Kidney (tissue), 14 donors: ENCODE results near the gene ABCA12. TPM values are rescaled to one million over a fixed set of nuclear protein-coding genes. Genes with fewer than 3 reads are reported as not detected.

Source experiments
- DNase-seq, 5 donors: peaks; one replicate each; pipeline ENCODE4 v3.0.0-alpha.2; 2013 to 2020
- FAIRE-seq: peaks from 2 replicates; lab custom pipeline; 2012; peaks lifted over from hg19 to GRCh38; lab: Jason Lieb, UNC
- H3K27ac ChIP-seq, 2 donors: one replicate each; pipeline ENCODE4 v1.7.0; 2013; ENCODE audit warnings: low read depth in 2 of 2, low read length in 2 of 2, inconsistent platforms in 1 of 2
- H3K27me3 ChIP-seq: one replicate; pipeline ENCODE4 v1.7.1; 2013; ENCODE audit warnings: low read length, inconsistent platforms; ENCODE audit not compliant: control insufficient read depth, insufficient read depth
- H3K36me3 ChIP-seq, 3 donors: one replicate each; pipeline versions ENCODE4 v1.7.0 to v1.7.1; 2013; ENCODE audit warnings: low read length in 3 of 3, control low read depth in 1 of 3, inconsistent platforms in 1 of 3; ENCODE audit not compliant: insufficient read depth in 3 of 3, control insufficient read depth in 2 of 3
- H3K4me1 ChIP-seq, 3 donors: one replicate each; pipeline versions ENCODE4 v1.7.0 to v1.7.1; 2013; ENCODE audit warnings: low read length in 3 of 3, inconsistent platforms in 1 of 3, low read depth in 1 of 3; ENCODE audit not compliant: control insufficient read depth in 2 of 3, insufficient read depth in 2 of 3
- H3K4me3 ChIP-seq, 3 donors: one replicate each; pipeline versions ENCODE4 v1.7.0 to v1.8.1; 2013; ENCODE audit warnings: low read length in 3 of 3, control low read depth in 1 of 3, inconsistent platforms in 1 of 3
- H3K9ac ChIP-seq, 3 donors: one replicate each; pipeline versions ENCODE4 v1.7.0 to v1.7.1; 2013; ENCODE audit warnings: low read length in 3 of 3, control low read depth in 1 of 3, inconsistent platforms in 1 of 3
- H3K9me3 ChIP-seq, 3 donors: one replicate each; pipeline versions ENCODE4 v1.7.0 to v1.7.1; 2013; ENCODE audit warnings: low read length in 3 of 3, control low read depth in 1 of 3, inconsistent platforms in 1 of 3; ENCODE audit not compliant: control insufficient read depth in 2 of 3, insufficient read depth in 1 of 3
- CTCF ChIP-seq: IDR thresholded peaks from 3 replicates; pipeline ENCODE4 v1.5.1; 2012; ENCODE audit warnings: mild to moderate bottlenecking, moderate library complexity, borderline replicate concordance; ENCODE audit not compliant: insufficient read depth; ENCODE audit errors: extremely low read depth
- intact Hi-C: fragments of 100-400 bp; cut with DNase I; formaldehyde crosslinking; loops from one replicate; pipeline ENCODE4 v1.11.1; 2022
- polyA plus RNA-seq: library from polyadenylated mRNA; stranded (reverse); fragments of 350-450 nt; fragmentation: Illumina TruSeq; extraction: RNeasy Lipid Tissue Mini Kit (QIAGEN cat#74804); gene quantifications from one replicate; pipeline ENCODE4 v1.2.3, GENCODE V29; 2014; ENCODE audit warnings: low read depth, low replicate concordance; ENCODE audit not compliant: insufficient read depth
- total RNA-seq: library from RNA; stranded (reverse); fragmentation: NEBNext Ultra II Directional; extraction: Animal tissue kit (Norgen Biotek cat#: 25700); gene quantifications from one replicate; pipeline ENCODE4 v1.2.1, GENCODE V29; 2021
- donor health status: control.
- donor health status: control.
- donor health status: control.
- donor health status: control.
- donor health status: control.
- donor health status: DM: yes; HTN: yes; CAD: no.
- donor health status: Normal renal cell carcinoma (clear cell type).

The ABCA12 gene
- total and polyA plus RNA-seq, 2 donors from 2014 or later, result 0.37 to 3.0 TPM

GRCh38 chr2:215027779-215028178, 110.6 kb downstream of the ABCA12 start:
- DNase-seq (no peak), FAIRE-seq (no peak)
- Histone ChIP-seq H3K9me3 (no peaks in the 10 kb centered on the region), H3K4me1 (no peaks in the 10 kb centered on the region), H3K27ac (no peak overlapping the region), H3K36me3 (no peaks in the 10 kb centered on the region), H3K9ac (no peak overlapping the region), H3K4me3 (no peak overlapping the region), H3K27me3 (no peaks in the 10 kb centered on the region)
- intact Hi-C loops, result no loop called here
- TF ChIP-seq CTCF, result no peak

- no peak for FAIRE-seq
Measured at GRCh38 chr2:215022910-215023309, 115.5 kb downstream of the ABCA12 start.

GRCh38 chr2:215022418-215022817, 116.0 kb downstream of the ABCA12 start:
- Histone ChIP-seq H3K9ac (no peak overlapping the region), H3K4me1 (no peaks in the 10 kb centered on the region), H3K4me3 (no peak overlapping the region), H3K27ac (no peak overlapping the region), H3K36me3 (no peaks in the 10 kb centered on the region), H3K27me3 (no peaks in the 10 kb centered on the region), H3K9me3 (no peaks in the 10 kb centered on the region)
- DNase-seq, result no peak
- intact Hi-C loops, result no loop called here
- TF ChIP-seq CTCF, result no peak
- no peak for FAIRE-seq

More at GRCh38 chr2:215022910-215023309, 115.5 kb downstream of the ABCA12 start:
- no peak overlapping the region for H3K4me3 ChIP-seq
- no peak for TF ChIP-seq CTCF
- intact Hi-C loops, result no loop called here
- no peak for DNase-seq
- no peak overlapping the region for H3K27ac ChIP-seq
- H3K27me3 ChIP-seq, result no peaks in the 10 kb centered on the region
- no peaks in the 10 kb centered on the region for H3K9me3 ChIP-seq
- H3K9ac ChIP-seq, result no peak overlapping the region
- H3K4me1 ChIP-seq, result no peaks in the 10 kb centered on the region
- H3K36me3 ChIP-seq, result no peaks in the 10 kb centered on the region

- Histone ChIP-seq H3K4me3 (no peak overlapping the region), H3K27me3 (no peaks in the 10 kb centered on the region), H3K36me3 (no peaks in the 10 kb centered on the region), H3K9me3 (no peaks in the 10 kb centered on the region), H3K27ac (no peak overlapping the region), H3K4me1 (no peaks in the 10 kb centered on the region), H3K9ac (no peak overlapping the region)
- TF ChIP-seq CTCF, result no peak
- no peak for DNase-seq
- FAIRE-seq, result no peak
- intact Hi-C loops, result no loop called here
Measured at GRCh38 chr2:215020283-215020682, 118.1 kb downstream of the ABCA12 start.
